Keratinocyte (primary cell): ENCODE measurements around the gene AFAP1L1. TPM values are rescaled to one million over a fixed set of nuclear protein-coding genes. Genes with fewer than 3 reads are reported as not detected.

Experiments
- DNase-seq: peaks from one replicate; pipeline ENCODE4 v3.0.0-alpha.2; 2011; ENCODE audit warnings: low read depth, missing footprints, low spot score
- FAIRE-seq: peaks from 2 replicates; lab custom pipeline; 2011; peaks lifted over from hg19 to GRCh38; lab: Jason Lieb, UNC
- H2AFZ ChIP-seq: 2 replicates; pipeline ENCODE4 v1.6.0; 2012; ENCODE audit warnings: low read length, control low read depth, inconsistent platforms; ENCODE audit not compliant: control insufficient read depth
- H3K27ac ChIP-seq: 2 replicates; pipeline ENCODE4 v1.5.1; 2011; ENCODE audit warnings: low read length; ENCODE audit not compliant: control insufficient read depth, insufficient read depth
- H3K27me3 ChIP-seq: 3 replicates; pipeline ENCODE4 v1.6.0; 2011; ENCODE audit warnings: low read length; ENCODE audit not compliant: control insufficient read depth, insufficient read depth; ENCODE audit errors: extremely low read depth
- H3K36me3 ChIP-seq, 2 experiments: 2 replicates in 1 of 2; 3 replicates in 1 of 2; pipeline ENCODE4 v1.5.1; 2011; ENCODE audit warnings: low read length in 2 of 2, mild to moderate bottlenecking in 1 of 2; ENCODE audit not compliant: control insufficient read depth in 2 of 2, insufficient read depth in 2 of 2; ENCODE audit errors: extremely low read depth in 1 of 2
- H3K4me1 ChIP-seq: 3 replicates; pipeline ENCODE4 v1.5.1; 2011; ENCODE audit warnings: low read length; ENCODE audit not compliant: control insufficient read depth, insufficient read depth; ENCODE audit errors: extremely low read depth
- H3K4me2 ChIP-seq: 3 replicates; pipeline ENCODE4 v1.6.0; 2011; ENCODE audit warnings: low read depth, low read length; ENCODE audit not compliant: control insufficient read depth, insufficient read depth; ENCODE audit errors: extremely low read depth
- H3K4me3 ChIP-seq, 3 experiments: fragments of 200-600 bp in 1 of 3; sonication (generic) in 1 of 3; 2 replicates in 2 of 3; 3 replicates in 1 of 3; pipeline ENCODE4 v1.5.1; 2011 to 2016; ENCODE audit warnings: low read length in 3 of 3, mild to moderate bottlenecking in 3 of 3, control low read depth in 2 of 3, inconsistent platforms in 1 of 3, low read depth in 1 of 3, mixed read lengths in 1 of 3, mixed run types in 1 of 3, moderate library complexity in 1 of 3; ENCODE audit not compliant: control insufficient read depth in 2 of 3, insufficient read depth in 2 of 3; ENCODE audit errors: extremely low read depth in 1 of 3
- H3K79me2 ChIP-seq: 2 replicates; pipeline ENCODE4 v1.6.0; 2012; ENCODE audit warnings: low read length; ENCODE audit not compliant: control insufficient read depth, insufficient read depth
- H3K9ac ChIP-seq: 3 replicates; pipeline ENCODE4 v1.6.0; 2011; ENCODE audit warnings: low read length; ENCODE audit not compliant: control insufficient read depth, insufficient read depth; ENCODE audit errors: extremely low read depth
- H3K9me1 ChIP-seq: 3 replicates; pipeline ENCODE4 v1.6.0; 2011; ENCODE audit warnings: low read length; ENCODE audit not compliant: control insufficient read depth, insufficient read depth; ENCODE audit errors: extremely low read depth
- H3K9me3 ChIP-seq: 2 replicates; pipeline ENCODE4 v1.5.1; 2012; ENCODE audit warnings: low read depth, low read length; ENCODE audit not compliant: control insufficient read depth
- H4K20me1 ChIP-seq: 3 replicates; pipeline ENCODE4 v1.6.0; 2011; ENCODE audit warnings: low read length; ENCODE audit not compliant: control insufficient read depth, insufficient read depth; ENCODE audit errors: extremely low read depth
- EZH2 ChIP-seq: IDR thresholded peaks from one replicate; pipeline ENCODE4 v1.6.1; 2012; ENCODE audit warnings: inconsistent platforms, mild to moderate bottlenecking, low read length, moderate library complexity
- dilution Hi-C: fragments of 300-500 bp; cut with MboI; formaldehyde crosslinking; loops from one replicate; pipeline ENCODE4 v1.7.0; 2020; ENCODE audit warnings: low sequenced_read_pairs; ENCODE audit not compliant: extremely low pct_ligation_motif_present
- polyA plus RNA-seq, 5 experiments: library from polyadenylated mRNA; depleted of rRNA in 3 of 5; stranded (reverse) in 3 of 5; stranded (forward) in 1 of 5; unstranded in 1 of 5; fragments of >200 nt; gene quantifications; 1 replicate in 1 of 5; 2 replicates in 3 of 5; 3 replicates in 1 of 5; pipeline versions ENCODE4 v1.2.1 to v1.2.3, GENCODE V29; 2011 to 2012; ENCODE audit warnings: missing spikeins in 2 of 5, low read depth in 1 of 5, low replicate concordance in 1 of 5
- TF ChIP-seq, protein P1 (sequence below), 3 experiments: IDR thresholded peaks in 1 of 3; conservative IDR thresholded peaks in 1 of 3; optimal IDR thresholded peaks in 1 of 3; 2 replicates in 2 of 3; 3 replicates in 1 of 3; pipeline versions ENCODE3 to v1.5.1; 2011; ENCODE audit warnings: low read length in 3 of 3, mild to moderate bottlenecking in 3 of 3, moderate library complexity in 2 of 3, control low read depth in 1 of 3, inconsistent platforms in 1 of 3; ENCODE audit not compliant: insufficient read depth in 2 of 3; ENCODE audit errors: extremely low read depth in 1 of 3

The AFAP1L1 gene
- polyA plus RNA-seq, 1 donor (not counting 4 experiments of a cell fraction or from before 2014, with no cell fraction given): 4.6 TPM

DNA sequence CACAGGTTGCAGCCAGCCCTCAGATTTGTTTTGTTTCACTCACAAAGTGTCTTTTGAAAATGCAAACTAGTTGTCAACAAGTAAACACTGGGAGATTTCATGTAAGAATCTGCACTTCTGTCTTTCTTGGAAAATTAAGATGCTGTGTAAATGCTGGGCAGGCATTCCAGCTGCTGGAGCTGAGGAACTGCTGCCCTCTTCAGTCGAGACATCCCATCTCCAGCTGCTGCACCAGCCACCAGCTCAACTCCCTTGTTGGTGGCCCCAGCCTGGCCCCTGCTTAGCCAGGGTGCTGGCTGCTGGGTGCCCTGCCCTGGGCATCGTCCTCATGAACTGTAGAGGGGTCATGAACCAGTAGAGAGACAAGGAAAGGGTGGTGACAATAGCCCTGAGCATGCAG lies 33.1 kb upstream of the AFAP1L1 start:
- H3K36me3 ChIP-seq: peaks cover 0 to 1% of the 10 kb centered on the region in 2 experiments
- TF ChIP-seq, protein P1, sequence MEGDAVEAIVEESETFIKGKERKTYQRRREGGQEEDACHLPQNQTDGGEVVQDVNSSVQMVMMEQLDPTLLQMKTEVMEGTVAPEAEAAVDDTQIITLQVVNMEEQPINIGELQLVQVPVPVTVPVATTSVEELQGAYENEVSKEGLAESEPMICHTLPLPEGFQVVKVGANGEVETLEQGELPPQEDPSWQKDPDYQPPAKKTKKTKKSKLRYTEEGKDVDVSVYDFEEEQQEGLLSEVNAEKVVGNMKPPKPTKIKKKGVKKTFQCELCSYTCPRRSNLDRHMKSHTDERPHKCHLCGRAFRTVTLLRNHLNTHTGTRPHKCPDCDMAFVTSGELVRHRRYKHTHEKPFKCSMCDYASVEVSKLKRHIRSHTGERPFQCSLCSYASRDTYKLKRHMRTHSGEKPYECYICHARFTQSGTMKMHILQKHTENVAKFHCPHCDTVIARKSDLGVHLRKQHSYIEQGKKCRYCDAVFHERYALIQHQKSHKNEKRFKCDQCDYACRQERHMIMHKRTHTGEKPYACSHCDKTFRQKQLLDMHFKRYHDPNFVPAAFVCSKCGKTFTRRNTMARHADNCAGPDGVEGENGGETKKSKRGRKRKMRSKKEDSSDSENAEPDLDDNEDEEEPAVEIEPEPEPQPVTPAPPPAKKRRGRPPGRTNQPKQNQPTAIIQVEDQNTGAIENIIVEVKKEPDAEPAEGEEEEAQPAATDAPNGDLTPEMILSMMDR (optimal IDR thresholded peaks at IDR 0.05 in 1 of 3, IDR thresholded peaks at IDR 0.05 in 1 of 3, conservative IDR thresholded peaks at IDR 0.05 in 1 of 3; ENCODE audit: extremely low read depth in 1 of 3, insufficient read depth in 2 of 3, low read length in 3 of 3): peak in 1 of 3 experiments; percentile 33
- TF ChIP-seq EZH2: no peak
- dilution Hi-C loops: no loop called here

DNA sequence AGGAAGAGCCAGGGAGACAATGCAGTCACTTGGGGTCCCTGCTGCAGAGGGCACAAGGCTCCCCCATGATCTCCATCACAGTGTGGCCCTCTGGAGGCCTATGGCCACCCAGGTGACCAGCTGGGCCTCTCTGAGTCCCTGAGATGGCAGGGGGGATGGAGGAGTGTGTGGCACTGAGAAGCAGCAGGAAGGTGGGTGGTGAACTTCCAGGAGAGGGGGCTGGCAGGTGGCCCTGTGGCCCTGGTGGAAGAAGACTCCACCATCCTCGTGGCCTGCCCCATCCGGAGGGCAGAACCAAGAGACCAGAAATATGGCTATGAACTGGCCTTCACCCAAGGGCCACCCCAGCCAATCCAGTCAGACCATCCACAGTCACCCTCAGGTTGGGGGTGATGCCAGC lies 31.7 kb upstream of the AFAP1L1 start:
- Histone ChIP-seq H3K27me3 (no peaks in the 10 kb centered on the region), H2AFZ (peak overlapping the region; percentile 54), H4K20me1 (no peaks in the 10 kb centered on the region), H3K4me2 (peak overlapping the region; percentile 38), H3K79me2 (no peaks in the 10 kb centered on the region), H3K4me3 (no peak overlapping the region), H3K27ac (no peak overlapping the region), H3K9ac (no peak overlapping the region), H3K9me3 (no peaks in the 10 kb centered on the region), H3K9me1 (no peaks in the 10 kb centered on the region), H3K36me3 (peaks cover 0 to under 1% of the 10 kb centered on the region in 2 experiments), H3K4me1 (peaks cover 9% of the 10 kb centered on the region)
- TF ChIP-seq, protein P1 (optimal IDR thresholded peaks at IDR 0.05 in 1 of 3, IDR thresholded peaks at IDR 0.05 in 1 of 3, conservative IDR thresholded peaks at IDR 0.05 in 1 of 3; ENCODE audit: extremely low read depth in 1 of 3, insufficient read depth in 2 of 3, low read length in 3 of 3): no peak
- no peak for TF ChIP-seq EZH2
- FAIRE-seq (no peak), DNase-seq (no peak)
- dilution Hi-C loops: no loop called here

More for the DNA sequence above, 33.1 kb upstream of the AFAP1L1 start:
- H3K4me3 ChIP-seq: no peak overlapping the region
- no peak for DNase-seq
- H2AFZ ChIP-seq: no peak overlapping the region
- no peaks in the 10 kb centered on the region for H3K9me1 ChIP-seq
- FAIRE-seq: no peak
- H4K20me1 ChIP-seq: no peaks in the 10 kb centered on the region
- H3K4me2 ChIP-seq: no peak overlapping the region
- no peaks in the 10 kb centered on the region for H3K79me2 ChIP-seq
- H3K4me1 ChIP-seq: peaks cover 9% of the 10 kb centered on the region
- no peaks in the 10 kb centered on the region for H3K9me3 ChIP-seq
- no peaks in the 10 kb centered on the region for H3K27me3 ChIP-seq
- H3K27ac ChIP-seq: no peak overlapping the region
- no peak overlapping the region for H3K9ac ChIP-seq
